HL-60 (cell line): ENCODE data around the gene PLXNA2.

Source experiments
- DNase-seq, 2 experiments: peaks; one replicate each; pipeline ENCODE4 v3.0.0-alpha.2; 2010 to 2020; ENCODE audit warnings: low read depth in 1 of 2, low spot score in 1 of 2
- H3K27ac ChIP-seq: fragments of 250-450 bp; sonication (Bioruptor Pico); replicated peaks from 2 replicates; pipeline ENCODE4 v1.5.1; 2020; ENCODE audit warnings: mild to moderate bottlenecking, moderate library complexity
- H3K27me3 ChIP-seq: fragments of 250-450 bp; sonication (Bioruptor Pico); 2 replicates; pipeline ENCODE4 v1.5.1; 2021; ENCODE audit warnings: mild to moderate bottlenecking, moderate library complexity; ENCODE audit not compliant: insufficient read depth, poor library complexity, severe bottlenecking
- H3K4me3 ChIP-seq: replicated peaks from 2 replicates; pipeline ENCODE4 v1.5.1; 2011; ENCODE audit warnings: mild to moderate bottlenecking, control low read depth, low read length; ENCODE audit not compliant: insufficient read depth
- CTCF ChIP-seq: IDR thresholded peaks from one replicate; pipeline ENCODE4 v1.5.1; 2011; ENCODE audit warnings: low read length, control low read depth, inconsistent platforms; ENCODE audit not compliant: insufficient read depth
- GABPA ChIP-seq: IDR thresholded peaks from 2 replicates; pipeline ENCODE4 v1.6.1; 2012; ENCODE audit warnings: low read depth
- POLR2AphosphoS5 ChIP-seq: IDR thresholded peaks from 2 replicates; pipeline ENCODE4 v1.6.1; 2012; ENCODE audit warnings: low read depth
- REST ChIP-seq: IDR thresholded peaks from 2 replicates; pipeline ENCODE4 v1.6.1; 2012; ENCODE audit warnings: low read depth; ENCODE audit not compliant: insufficient replicate concordance
- SPI1 ChIP-seq: IDR thresholded peaks from 2 replicates; pipeline ENCODE4 v1.6.1; 2012; ENCODE audit warnings: low read depth, mild to moderate bottlenecking, borderline replicate concordance

PLXNA2 gene

GRCh38 chr1:208227366-208227765 lies 16.8 kb downstream of the PLXNA2 start:
- Histone ChIP-seq H3K27ac (no peak overlapping the region), H3K4me3 (no peak overlapping the region), H3K27me3 (peaks cover 4% of the 10 kb centered on the region)
- TF ChIP-seq REST, result no peak
- TF ChIP-seq GABPA, result no peak
- no peak for TF ChIP-seq POLR2AphosphoS5
- no peak for TF ChIP-seq SPI1
- no peak for DNase-seq

- Histone ChIP-seq H3K4me3 (no peak overlapping the region), H3K27me3 (peaks cover 4% of the 10 kb centered on the region), H3K27ac (no peak overlapping the region)
- DNase-seq, result no peak
- TF ChIP-seq GABPA (no peak), POLR2AphosphoS5 (no peak), SPI1 (no peak), CTCF (no peak), REST (no peak)
These were observed 17.9 kb downstream of the PLXNA2 start for GRCh38 chr1:208225954-208226937.

GRCh38 chr1:208224192-208224713 lies 19.9 kb downstream of the PLXNA2 start:
- TF ChIP-seq CTCF, result no peak
- no peak for TF ChIP-seq POLR2AphosphoS5
- no peak for TF ChIP-seq REST
- no peak for TF ChIP-seq SPI1
- no peak for TF ChIP-seq GABPA
- H3K27ac ChIP-seq, result no peak overlapping the region
- peaks cover 3% of the 10 kb centered on the region for H3K27me3 ChIP-seq
- no peak overlapping the region for H3K4me3 ChIP-seq
- DNase-seq, result no peak
